ENCODE data around the gene SFTPD.

DNA sequence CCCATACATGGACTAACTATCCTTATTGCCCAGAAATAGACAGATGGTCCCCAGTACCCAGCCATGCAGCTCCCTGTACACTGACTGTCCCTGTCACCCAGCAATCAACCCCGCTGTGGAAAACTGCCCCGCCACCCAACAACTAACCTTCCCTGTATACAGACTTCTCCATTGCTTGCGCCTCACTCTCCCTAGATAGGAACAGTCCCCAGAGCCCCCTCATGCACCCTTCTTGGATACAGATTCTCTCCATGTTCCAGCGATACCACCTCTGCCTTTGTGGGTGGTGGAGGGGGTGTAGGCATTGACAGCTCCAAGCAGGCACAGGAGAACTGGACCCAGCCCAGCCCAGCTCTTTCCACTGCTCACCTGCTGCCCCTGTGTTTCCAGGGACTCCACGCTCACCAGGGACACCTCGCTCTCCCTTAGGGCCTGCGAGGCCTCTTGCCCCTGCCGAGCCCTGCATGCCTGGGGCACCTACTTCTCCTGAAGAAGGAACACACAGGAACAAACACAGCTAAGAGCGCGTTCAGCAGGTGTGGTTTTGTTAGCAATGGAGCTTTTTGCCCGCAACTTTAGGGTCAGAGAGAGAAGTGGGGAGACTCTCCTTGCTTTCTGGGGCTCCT, 7.2 kb downstream of the SFTPD start:
- TF ChIP-seq POLR2A (IDR thresholded peaks at IDR 0.05), result no peak
- no peak for TF ChIP-seq POLR2AphosphoS5 (IDR thresholded peaks at IDR 0.05)

All from spleen (tissue), 3 donors.